ENCODE results near the gene SPATS2. TPM values are rescaled to one million over a fixed set of nuclear protein-coding genes. Genes with fewer than 3 reads are reported as not detected.
"Not testable (repeated sequence)": the region's sequence is repeated elsewhere in the genome, so short reads cannot be mapped to it uniquely, and the experiment has no call there.

SPATS2 gene
- total and polyA plus RNA-seq, 2 of the 4 experiments (the other 2 are of a cell fraction), result 50.6 to 63.3 TPM

- H3K9ac ChIP-seq (ENCODE audit: low read depth, low read length); H2AFZ ChIP-seq (replicated peaks; ENCODE audit: low read length, poor library complexity); POLR2A ChIA-PET (ENCODE audit: unreplicated experiment); DNase-seq; H2BK15ac ChIP-seq (ENCODE audit: low read depth, low read length); H3K14ac ChIP-seq (replicated peaks; ENCODE audit: low read depth, low read length); in situ Hi-C loops (cut with MboI; ENCODE audit: low sequenced_read_pairs); ATAC-seq (ENCODE audit: low read depth); H4K5ac ChIP-seq (ENCODE audit: low read depth, low read length); CTCF ChIA-PET; dilution Hi-C loops (cut with HindIII; ENCODE audit: low sequenced_read_pairs, unreplicated experiment); H3K27me3 ChIP-seq (ENCODE audit: control insufficient read depth, insufficient read depth, low read length); H3K23ac ChIP-seq (ENCODE audit: low read depth, low read length); H2BK20ac ChIP-seq (ENCODE audit: low read depth, low read length); H3K36me3 ChIP-seq (ENCODE audit: control insufficient read depth, insufficient read depth, low read length); H4K91ac ChIP-seq (ENCODE audit: insufficient read depth, low read depth, low read length); H3K4me3 ChIP-seq (ENCODE audit: insufficient read depth, low read depth, low read length); H3K4me1 ChIP-seq (ENCODE audit: control insufficient read depth, insufficient read depth, low read length); H3K9me3 ChIP-seq (ENCODE audit: control insufficient read depth, insufficient read depth, low read length); H3K27ac ChIP-seq (ENCODE audit: insufficient read depth, low read length); BruUV-seq (replicated peaks); H2AK9ac ChIP-seq (replicated peaks; ENCODE audit: low read depth, low read length, poor library complexity); intact Hi-C loops (cut with micrococcal nuclease); H3K56ac ChIP-seq (ENCODE audit: extremely low read depth, insufficient read depth, low read length); H4K8ac ChIP-seq (ENCODE audit: low read depth in 2 of 2, low read length in 2 of 2); H3K18ac ChIP-seq (ENCODE audit: low read depth, low read length); H2BK120ac ChIP-seq (ENCODE audit: low read depth, low read length); H3K4ac ChIP-seq (ENCODE audit: low read depth, low read length); H3K4me2 ChIP-seq (ENCODE audit: low read depth, low read length); H3K9me1 ChIP-seq (ENCODE audit: insufficient read depth, low read length); H4K20me1 ChIP-seq (ENCODE audit: insufficient read depth, low read length); H2AK5ac ChIP-seq (ENCODE audit: low read depth, low read length); H2BK5ac ChIP-seq (ENCODE audit: low read depth, low read length, poor library complexity, severe bottlenecking): not testable (repeated sequence)
- peaks cover 16 to 43% of the 10 kb centered on the region in 2 experiments for H3K79me1 ChIP-seq (ENCODE audit: low read depth in 1 of 2, low read length in 2 of 2)
- WGBS, 2 experiments (ENCODE audit: extremely low coverage in 2 of 2, insufficient read length in 1 of 2), result no CpG with 5 or more reads among the region's 31 CpGs
These were observed 69.5 kb downstream of the SPATS2 start for GRCh38 chr12:49436799-49437198.

Measured in IMR-90 (cell line).